ENCODE results near the gene GNLY. TPM values are rescaled to one million over a fixed set of nuclear protein-coding genes. Genes with fewer than 3 reads are reported as not detected.

GNLY gene
- total RNA-seq, 4 donors from 2014 or later = 3.6 to 36.1 (median 12.0) TPM

- Histone ChIP-seq H3K27ac (peak overlapping the region; percentile 94 to 98 (median 97)), H3K36me3 (no peaks in the 10 kb centered on the region), H3K4me1 (peaks cover 79% of the 10 kb centered on the region in 2 donors), H3K9me3 (no peaks in the 10 kb centered on the region), H3K27me3 (no peaks in the 10 kb centered on the region), H3K4me3 (no peak overlapping the region)
- DNase-seq (peak; percentile 84 to 89), ATAC-seq (peak; percentile 53 to 55)
- TF ChIP-seq CTCF (IDR thresholded peaks at IDR 0.05 in 4 of 5, conservative IDR thresholded peaks at IDR 0.05 in 1 of 5) (no peak), POLR2A (IDR thresholded peaks at IDR 0.05) (no peak)
- in situ Hi-C loops (cut with MboI; ENCODE audit: low sequenced_read_pairs in 4 of 4) = loop anchor here in 1 of 4 donors (10.0 kb wide), 1 partner anchor 55 kb away; no protein-coding TSS in a partner anchor
- intact Hi-C loops (cut with DNase I; ENCODE audit: low total_unique reads) = loop anchor here (1.0 to 5.0 kb wide), 3 partner anchors 27 to 327 kb away; no protein-coding TSS in a partner anchor
Measured at GRCh38 chr2:85740193-85740592, 46.0 kb downstream of the GNLY start.

- peaks cover 79 to 84% of the 10 kb centered on the region in 2 donors for H3K4me1 ChIP-seq
Measured at GRCh38 chr2:85741211-85741832, 47.2 kb downstream of the GNLY start.

GRCh38 chr2:85741833-85742455 is 47.8 kb downstream of the GNLY start:
- peak; percentile 34 to 37 for ATAC-seq
- intact Hi-C loops (cut with DNase I; ENCODE audit: low total_unique reads) (loop anchor here (2.0 to 5.0 kb wide), 2 partner anchors 59 to 325 kb away; no protein-coding TSS in a partner anchor), in situ Hi-C loops (cut with MboI; ENCODE audit: low sequenced_read_pairs in 4 of 4) (loop anchor here in 1 of 4 donors (10.0 kb wide), 1 partner anchor 53 kb away; no protein-coding TSS in a partner anchor)
- Histone ChIP-seq H3K4me1 (peaks cover 77 to 82% of the 10 kb centered on the region in 2 donors), H3K4me3 (peak overlapping the region; percentile 4 to 30 (median 24)), H3K27me3 (no peaks in the 10 kb centered on the region), H3K36me3 (no peaks in the 10 kb centered on the region), H3K9me3 (no peaks in the 10 kb centered on the region), H3K27ac (peak overlapping the region; percentile 94 to 98 (median 97))
- peak; percentile 77 to 93 for DNase-seq
- TF ChIP-seq POLR2A (IDR thresholded peaks at IDR 0.05) (peak; percentile 29 to 31), CTCF (IDR thresholded peaks at IDR 0.05 in 4 of 5, conservative IDR thresholded peaks at IDR 0.05 in 1 of 5) (no peak)

More at GRCh38 chr2:85741211-85741832, 47.2 kb downstream of the GNLY start:
- in situ Hi-C loops (cut with MboI; ENCODE audit: low sequenced_read_pairs in 4 of 4) (loop anchor here in 1 of 4 donors (10.0 kb wide), 1 partner anchor 53 kb away; no protein-coding TSS in a partner anchor), intact Hi-C loops (cut with DNase I; ENCODE audit: low total_unique reads) (loop anchor here (2.0 to 5.0 kb wide), 2 partner anchors 59 to 326 kb away; no protein-coding TSS in a partner anchor)
- no peaks in the 10 kb centered on the region for H3K27me3 ChIP-seq
- no peaks in the 10 kb centered on the region for H3K36me3 ChIP-seq
- peak; percentile 39 to 52 for ATAC-seq
- TF ChIP-seq CTCF (IDR thresholded peaks at IDR 0.05 in 4 of 5, conservative IDR thresholded peaks at IDR 0.05 in 1 of 5) = no peak
- TF ChIP-seq POLR2A (IDR thresholded peaks at IDR 0.05) = peak; percentile 59 to 68
- H3K4me3 ChIP-seq = peak overlapping the region in 3 of 4 donors; percentile 4 to 20 (median 11)
- no peaks in the 10 kb centered on the region for H3K9me3 ChIP-seq
- peak overlapping the region; percentile 94 to 98 (median 97) for H3K27ac ChIP-seq
- peak; percentile 88 to 96 for DNase-seq

- Histone ChIP-seq H3K4me3 (peak overlapping the region in 1 of 4 donors; percentile 4), H3K27me3 (no peaks in the 10 kb centered on the region), H3K9me3 (no peaks in the 10 kb centered on the region), H3K4me1 (peaks cover 72 to 78% of the 10 kb centered on the region in 2 donors), H3K36me3 (no peaks in the 10 kb centered on the region), H3K27ac (peak overlapping the region; percentile 94 to 98 (median 97))
- TF ChIP-seq CTCF (IDR thresholded peaks at IDR 0.05 in 4 of 5, conservative IDR thresholded peaks at IDR 0.05 in 1 of 5) (no peak), POLR2A (IDR thresholded peaks at IDR 0.05) (no peak)
- DNase-seq (no peak), ATAC-seq (no peak)
- in situ Hi-C loops (cut with MboI; ENCODE audit: low sequenced_read_pairs in 4 of 4) = loop anchor here in 1 of 4 donors (10.0 kb wide), 1 partner anchor 51 kb away; no protein-coding TSS in a partner anchor
- intact Hi-C loops (cut with DNase I; ENCODE audit: low total_unique reads) = loop anchor here (5.0 kb wide), 1 partner anchor 324 kb away; no protein-coding TSS in a partner anchor
Measured at GRCh38 chr2:85743304-85743978, 49.3 kb downstream of the GNLY start.

Measured in gastrocnemius medialis (tissue), 4 donors.